RKO (cell line): ENCODE measurements around the gene NFATC1.
"Not testable (repeated sequence)": the region's sequence is repeated elsewhere in the genome, so short reads cannot be mapped to it uniquely, and the experiment has no call there.

Experiments used
- DNase-seq: peaks from one replicate; pipeline ENCODE4 v3.0.0-alpha.2; 2016; ENCODE audit warnings: low spot score

The NFATC1 gene

GRCh38 chr18:79477711-79478483, 82.2 kb downstream of the NFATC1 start:
- no peak for DNase-seq

GRCh38 chr18:79478484-79479115, 82.9 kb downstream of the NFATC1 start:
- DNase-seq = no peak

GRCh38 chr18:79479116-79479760, 83.5 kb downstream of the NFATC1 start:
- no peak for DNase-seq

- no peak for DNase-seq
Measured at GRCh38 chr18:79479761-79480161, 84.0 kb downstream of the NFATC1 start.

GRCh38 chr18:79480171-79481045, 84.7 kb downstream of the NFATC1 start:
- DNase-seq = no peak

GRCh38 chr18:79481046-79481790, 85.5 kb downstream of the NFATC1 start:
- DNase-seq = no peak

- DNase-seq = not testable (repeated sequence)
Measured at GRCh38 chr18:79483393-79483792, 87.7 kb downstream of the NFATC1 start.

- DNase-seq = no peak
Measured at GRCh38 chr18:79483971-79484491, 88.3 kb downstream of the NFATC1 start.

GRCh38 chr18:79484661-79485621, 89.2 kb downstream of the NFATC1 start:
- no peak for DNase-seq

GRCh38 chr18:79485788-79486355, 90.1 kb downstream of the NFATC1 start:
- no peak for DNase-seq

GRCh38 chr18:79486356-79487182, 90.8 kb downstream of the NFATC1 start:
- no peak for DNase-seq

GRCh38 chr18:79487183-79487800, 91.6 kb downstream of the NFATC1 start:
- no peak for DNase-seq

GRCh38 chr18:79487801-79488201, 92.1 kb downstream of the NFATC1 start:
- no peak for DNase-seq

- DNase-seq = no peak
Measured at GRCh38 chr18:79488311-79489050, 92.8 kb downstream of the NFATC1 start.

- no peak for DNase-seq
Measured at GRCh38 chr18:79489051-79489898, 93.5 kb downstream of the NFATC1 start.

- no peak for DNase-seq
Measured at GRCh38 chr18:79489899-79490625, 94.3 kb downstream of the NFATC1 start.
